ENCODE data around the gene YPEL5.

Gene YPEL5

GRCh38 chr2:30197570-30198192 lies 50.9 kb downstream of the YPEL5 start:
- in situ Hi-C loops (cut with MboI; ENCODE audit: low sequenced_read_pairs): loop anchor here (25.0 kb wide), 1 partner anchor 1140 kb away; no protein-coding TSS in a partner anchor

DNA sequence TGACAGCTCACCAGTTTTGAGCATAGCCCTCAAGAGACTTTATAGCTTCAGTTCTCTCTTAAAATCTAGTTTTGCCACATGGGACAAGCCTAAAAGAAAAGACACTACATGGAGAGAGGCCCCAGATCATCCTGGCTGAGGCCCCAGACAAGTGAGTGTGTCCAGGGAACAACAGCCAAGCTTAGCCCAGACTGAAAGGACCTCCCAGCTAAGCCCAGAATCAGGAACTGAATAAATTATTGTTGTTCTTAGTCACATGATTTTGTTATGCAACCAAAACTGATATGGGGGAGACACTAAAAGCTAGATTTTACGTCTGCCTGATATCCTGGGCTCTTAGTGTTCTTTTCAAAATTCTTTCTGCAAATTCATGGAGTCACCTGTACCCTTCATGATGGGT lies 55.2 kb downstream of the YPEL5 start:
- in situ Hi-C loops (cut with MboI; ENCODE audit: low sequenced_read_pairs): loop anchor here (10.0 kb wide), 1 partner anchor 503 kb away; no protein-coding TSS in a partner anchor

- in situ Hi-C loops (cut with MboI; ENCODE audit: low sequenced_read_pairs): loop anchor here (10.0 kb wide), 1 partner anchor 502 kb away; no protein-coding TSS in a partner anchor
These were observed 56.3 kb downstream of the YPEL5 start for GRCh38 chr2:30203156-30203555.

DNA sequence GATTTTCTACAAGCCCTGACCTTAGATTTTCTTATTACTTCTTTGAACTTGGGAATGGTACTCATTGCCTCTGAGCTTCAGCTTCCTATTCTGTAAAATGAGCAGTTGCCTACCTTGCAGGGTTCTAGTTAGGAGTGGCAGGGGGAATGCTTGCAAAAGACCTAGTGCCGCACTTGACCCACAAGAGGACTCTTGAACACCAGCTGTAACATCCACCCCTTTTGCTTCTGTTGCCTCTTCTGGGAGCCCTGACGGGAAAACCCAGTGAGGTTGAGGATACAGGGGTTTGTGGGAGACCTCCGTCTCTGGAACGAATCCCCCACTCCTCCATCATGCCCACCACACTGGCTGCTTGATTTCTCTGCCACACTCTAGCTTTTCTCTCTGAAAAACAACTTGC lies 57.5 kb downstream of the YPEL5 start:
- in situ Hi-C loops (cut with MboI; ENCODE audit: low sequenced_read_pairs): loop anchor here (10.0 kb wide), 1 partner anchor 501 kb away; no protein-coding TSS in a partner anchor

GRCh38 chr2:30205456-30205855 lies 58.6 kb downstream of the YPEL5 start:
- in situ Hi-C loops (cut with MboI; ENCODE audit: low sequenced_read_pairs): loop anchor here (10.0 kb wide), 1 partner anchor 499 kb away; no protein-coding TSS in a partner anchor

GRCh38 chr2:30206461-30207430 lies 59.9 kb downstream of the YPEL5 start:
- in situ Hi-C loops (cut with MboI; ENCODE audit: low sequenced_read_pairs): loop anchor here (10.0 kb wide), 1 partner anchor 498 kb away; no protein-coding TSS in a partner anchor

DNA sequence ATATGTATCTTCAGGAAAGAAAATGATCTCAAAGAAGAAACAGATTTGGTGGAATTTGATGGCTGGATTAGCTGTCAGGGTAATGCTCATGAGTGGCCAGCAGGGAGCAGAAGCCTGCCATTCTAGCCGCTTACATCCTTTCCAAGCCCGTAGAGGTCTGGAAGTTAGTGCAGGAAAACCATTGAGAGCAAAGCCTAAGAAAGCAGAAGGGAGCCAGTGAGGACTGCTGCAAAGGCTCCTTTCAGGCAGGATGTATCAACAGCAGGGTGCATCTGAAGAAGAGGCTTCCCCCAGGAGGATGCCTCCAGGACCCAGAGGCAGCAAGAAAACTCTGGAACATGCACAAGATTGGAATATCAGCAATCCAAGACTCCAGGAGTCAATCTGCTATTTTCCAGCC lies 61.6 kb downstream of the YPEL5 start:
- in situ Hi-C loops (cut with MboI; ENCODE audit: low sequenced_read_pairs): loop anchor here (10.0 kb wide), 1 partner anchor 496 kb away; no protein-coding TSS in a partner anchor

GRCh38 chr2:30209227-30209626 lies 62.4 kb downstream of the YPEL5 start:
- in situ Hi-C loops (cut with MboI; ENCODE audit: low sequenced_read_pairs): loop anchor here (10.0 kb wide), 1 partner anchor 496 kb away; no protein-coding TSS in a partner anchor
